Stomach (tissue), 4 donors: ENCODE data around the gene PTPRD.

Experiments
- CTCF ChIP-seq, 7 experiments: fragments of 450-650 bp in 4 of 7; fragments of 200-600 bp in 3 of 7; sonication (generic) in 3 of 7; IDR thresholded peaks; one replicate each; pipeline ENCODE4 v1.5.1; 2016 to 2019; ENCODE audit warnings: antibody characterized with exemption in 7 of 7, control low read depth in 2 of 7, mild to moderate bottlenecking in 1 of 7
- POLR2A ChIP-seq, 4 donors: fragments of 450-650 bp; IDR thresholded peaks; one replicate each; pipeline ENCODE4 v1.6.1; 2016; ENCODE audit warnings: antibody characterized with exemption in 4 of 4, control low read depth in 2 of 4, mild to moderate bottlenecking in 1 of 4, moderate library complexity in 1 of 4
- POLR2AphosphoS5 ChIP-seq, 3 donors: sonication (generic); formaldehyde crosslinking; IDR thresholded peaks; one replicate each; pipeline ENCODE4 v1.6.1; 2016; ENCODE audit warnings: antibody characterized with exemption in 3 of 3

GRCh38 chr9:9202276-9202675 lies 1410.5 kb downstream of the PTPRD start:
- TF ChIP-seq POLR2A (IDR thresholded peaks at IDR 0.05) (no peak), POLR2AphosphoS5 (IDR thresholded peaks at IDR 0.05) (no peak), CTCF (IDR thresholded peaks at IDR 0.05) (no peak)
